ENCODE data around the gene CAPN15.
"Not testable (repeated sequence)": the region's sequence is repeated elsewhere in the genome, so short reads cannot be mapped to it uniquely, and the experiment has no call there.

The CAPN15 gene

GRCh38 chr16:595094-595528 is 67.6 kb downstream of the CAPN15 start:
- DNase-seq = no peak

GRCh38 chr16:595942-596735 is 68.6 kb downstream of the CAPN15 start:
- DNase-seq = no peak

- DNase-seq = no peak
These were observed 69.2 kb downstream of the CAPN15 start for GRCh38 chr16:596736-597060.

GRCh38 chr16:597655-598054 is 70.1 kb downstream of the CAPN15 start:
- DNase-seq = not testable (repeated sequence)

GRCh38 chr16:598823-599739 is 71.6 kb downstream of the CAPN15 start:
- DNase-seq = no peak

GRCh38 chr16:600781-601180 is 73.3 kb downstream of the CAPN15 start:
- DNase-seq = no peak

- no peak for DNase-seq
These were observed 76.4 kb downstream of the CAPN15 start for GRCh38 chr16:603933-604332.
